Amniotic epithelial cell (primary cell): ENCODE measurements around the gene CPT2.
"Not testable (repeated sequence)": the region's sequence is repeated elsewhere in the genome, so short reads cannot be mapped to it uniquely, and the experiment has no call there.

Experiments used
- DNase-seq: peaks from one replicate; pipeline ENCODE4 v3.0.0-alpha.2; 2010; ENCODE audit warnings: low read depth

Gene CPT2

DNA sequence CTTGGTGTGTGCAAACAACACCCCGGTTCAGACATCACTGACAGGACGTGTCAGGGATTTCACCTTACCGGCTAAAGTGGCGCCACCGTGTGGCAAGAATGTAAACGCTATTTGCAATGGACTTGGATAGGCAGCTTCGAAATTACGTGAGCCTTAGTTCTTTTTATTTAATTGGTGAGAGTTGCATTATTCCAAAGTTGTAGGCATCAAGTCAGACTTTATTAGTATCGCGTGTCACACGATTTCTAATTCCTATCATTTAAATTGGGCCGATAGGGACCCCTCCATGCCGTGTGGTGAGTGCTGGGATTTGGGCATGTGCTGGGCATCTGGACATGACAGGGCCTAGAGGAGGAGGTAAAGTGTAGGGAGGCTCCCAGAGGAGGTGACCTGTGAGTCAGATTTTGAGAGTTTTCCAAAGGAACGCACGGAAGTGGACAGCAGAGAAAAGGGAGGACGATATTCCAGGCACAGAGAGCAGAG lies 14.5 kb upstream of the CPT2 start:
- DNase-seq = peak; percentile 82

DNA sequence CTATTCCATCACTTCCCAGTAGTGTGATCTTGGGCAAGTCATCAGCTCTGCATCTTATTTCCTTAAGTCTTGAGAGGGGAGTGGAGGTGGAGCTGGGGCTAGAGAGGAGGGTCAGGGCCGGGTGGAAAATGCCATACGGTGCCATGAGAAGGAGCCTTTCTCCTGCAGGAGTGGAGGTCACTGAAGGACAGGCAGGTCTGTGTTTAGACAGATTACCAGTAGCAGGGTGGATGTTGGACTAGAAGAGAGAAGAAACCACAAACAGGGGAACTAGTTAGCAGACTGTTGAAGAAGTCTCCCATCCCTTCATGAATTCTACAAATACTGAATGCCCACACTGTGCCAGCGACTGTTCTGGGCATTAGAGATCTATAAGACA lies 13.9 kb upstream of the CPT2 start:
- DNase-seq = no peak

DNA sequence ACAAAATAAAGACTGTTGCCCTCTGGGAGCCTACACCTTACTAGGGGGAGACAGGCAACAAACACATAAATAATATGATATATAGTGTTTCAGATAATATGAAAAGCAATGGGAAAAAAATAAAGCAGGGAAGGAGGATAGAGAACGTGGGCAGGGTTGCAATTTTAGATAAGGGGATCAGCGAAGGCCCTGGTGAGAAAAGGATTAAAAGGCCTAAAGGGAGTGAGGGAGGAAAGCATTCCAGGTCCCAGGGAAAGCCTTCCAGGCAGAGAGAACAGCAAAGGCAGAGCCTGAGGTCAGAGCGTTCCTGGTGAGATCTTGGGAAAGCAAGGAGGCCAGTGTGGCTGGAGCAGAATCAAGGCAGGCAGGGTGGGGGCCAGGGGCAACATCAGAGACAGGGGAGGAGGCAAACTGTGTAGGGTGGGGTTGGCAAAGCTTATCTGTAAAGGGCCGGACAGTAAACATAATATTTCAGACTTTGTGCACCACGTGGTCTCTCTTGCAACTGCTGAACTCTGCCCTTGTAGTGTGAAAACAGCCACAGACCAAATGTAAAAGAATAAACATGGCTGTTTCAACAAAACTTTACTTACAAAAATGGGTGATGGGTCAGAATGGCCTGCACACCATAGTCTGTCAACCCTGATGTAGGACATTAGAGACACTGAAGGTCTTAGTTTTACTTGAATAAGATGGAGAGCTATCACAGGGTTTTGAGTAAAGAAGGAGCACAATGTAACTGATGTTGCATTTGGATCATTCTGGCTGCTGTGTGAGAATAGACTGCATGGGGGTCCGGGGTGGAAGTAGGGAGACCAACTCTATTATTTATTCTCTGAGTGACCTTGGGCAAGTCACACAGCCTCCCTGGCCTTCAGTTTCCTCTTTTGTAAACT lies 13.3 kb upstream of the CPT2 start:
- peak; percentile 99 for DNase-seq

DNA sequence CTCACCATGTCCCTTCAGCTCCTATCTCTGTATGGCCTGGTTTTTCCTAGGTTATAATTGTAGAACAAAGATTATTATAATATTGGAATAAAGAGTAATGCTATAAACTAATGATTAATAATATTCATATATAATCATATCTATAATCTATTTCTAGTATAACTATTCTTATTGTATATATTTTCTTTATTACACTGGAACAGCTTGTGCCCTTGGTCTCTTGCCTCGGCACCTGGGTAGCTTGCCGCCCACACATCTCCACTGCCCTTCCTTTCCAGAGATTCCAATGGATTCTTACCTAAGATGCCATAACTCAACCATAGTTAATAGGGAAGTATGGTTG lies 10.7 kb upstream of the CPT2 start:
- not testable (repeated sequence) for DNase-seq

DNA sequence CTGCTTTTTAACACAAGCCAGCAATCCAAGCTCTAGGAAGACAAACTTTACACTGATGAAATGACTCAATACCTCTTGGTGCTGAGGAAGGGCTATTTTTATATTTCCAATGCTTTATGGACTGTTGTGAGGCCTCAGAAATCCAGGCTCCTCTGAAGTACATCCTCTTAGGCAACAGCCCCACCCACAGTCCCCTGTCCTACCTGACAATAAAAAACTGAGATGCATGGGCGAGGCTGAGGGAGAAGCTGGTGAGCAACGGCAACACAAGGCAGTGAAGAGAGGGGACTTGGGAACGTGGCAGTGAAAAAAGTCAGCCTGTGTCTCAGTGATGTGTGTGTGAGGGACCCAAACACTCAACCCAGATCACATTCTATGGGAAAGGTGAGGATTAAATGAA lies 10.1 kb upstream of the CPT2 start:
- DNase-seq = no peak

DNA sequence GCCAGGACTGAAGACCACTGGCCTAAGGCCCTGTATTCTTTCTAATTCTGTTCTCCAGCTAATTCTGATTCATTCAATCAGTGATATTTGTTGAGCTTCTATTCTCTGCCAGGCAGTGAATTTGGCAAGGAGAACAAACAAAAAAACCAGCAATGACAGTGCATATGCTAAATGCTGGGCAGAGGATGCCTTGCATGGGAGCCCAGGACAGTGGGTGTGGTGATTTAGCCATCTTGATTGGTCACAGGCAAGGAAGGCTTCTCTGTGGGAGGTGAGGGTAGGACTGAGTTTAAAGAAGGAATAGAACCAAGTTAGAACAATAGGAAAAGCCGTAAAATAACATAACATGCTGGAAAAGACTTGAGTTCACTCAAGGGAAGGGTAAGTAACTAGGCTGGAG lies 9.2 kb upstream of the CPT2 start:
- DNase-seq = no peak

DNA sequence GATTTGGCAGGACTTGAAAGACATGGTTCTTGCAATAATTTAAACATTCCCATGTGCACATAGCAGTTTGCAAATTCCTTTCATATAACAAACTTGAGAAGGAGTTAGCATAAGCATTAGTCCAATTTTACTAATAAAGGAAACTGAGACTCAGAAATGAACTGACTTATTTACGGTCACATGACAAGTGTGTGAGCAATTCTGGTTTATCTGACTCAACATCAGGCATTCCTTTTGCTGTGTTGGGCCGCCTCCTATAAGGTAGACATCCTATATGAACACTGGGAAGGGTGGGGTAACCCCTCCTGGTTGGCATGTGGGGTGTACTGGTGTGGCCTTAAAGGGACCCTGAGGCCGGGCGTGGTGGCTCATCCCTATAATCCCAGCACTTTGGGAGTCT lies 8.5 kb upstream of the CPT2 start:
- no peak for DNase-seq

DNA sequence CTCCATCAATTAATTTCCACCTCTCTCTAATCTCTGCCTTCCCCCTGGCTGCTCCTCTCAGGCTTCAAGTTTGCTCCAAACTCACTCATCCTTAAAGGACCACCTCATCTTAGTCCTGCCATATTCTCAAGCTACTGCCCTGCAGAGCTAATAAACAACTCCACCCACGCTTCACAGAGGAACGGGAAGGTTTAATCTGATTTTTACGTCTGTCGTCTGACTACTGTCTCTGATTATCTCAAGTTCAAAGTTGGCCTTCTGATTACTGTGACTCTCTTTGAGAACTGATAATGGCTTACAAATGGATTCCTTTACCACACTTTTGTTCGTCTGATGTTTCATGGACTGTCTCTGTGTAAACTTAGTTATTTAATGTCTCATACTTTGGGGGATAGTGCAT lies 7.6 kb upstream of the CPT2 start:
- DNase-seq = no peak

DNA sequence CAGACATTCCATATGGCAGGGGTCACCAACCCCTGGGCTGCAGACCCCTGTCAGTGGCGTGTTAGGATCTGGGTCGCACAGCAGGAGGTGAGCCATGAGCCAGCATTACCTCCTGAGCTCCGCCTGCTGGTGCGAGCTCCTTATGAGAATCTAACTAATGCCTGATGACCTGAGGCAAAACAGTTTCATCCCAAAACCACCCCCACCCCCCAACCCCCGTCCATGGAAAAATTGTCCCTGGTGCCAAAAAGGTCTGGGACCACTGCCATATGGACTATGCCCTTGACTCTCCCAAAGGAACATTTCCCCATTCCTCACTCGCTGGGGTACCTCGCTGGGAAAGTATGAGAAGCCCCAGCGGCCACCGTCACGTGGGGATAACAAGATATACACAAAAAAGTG lies 6.4 kb upstream of the CPT2 start:
- no peak for DNase-seq

DNA sequence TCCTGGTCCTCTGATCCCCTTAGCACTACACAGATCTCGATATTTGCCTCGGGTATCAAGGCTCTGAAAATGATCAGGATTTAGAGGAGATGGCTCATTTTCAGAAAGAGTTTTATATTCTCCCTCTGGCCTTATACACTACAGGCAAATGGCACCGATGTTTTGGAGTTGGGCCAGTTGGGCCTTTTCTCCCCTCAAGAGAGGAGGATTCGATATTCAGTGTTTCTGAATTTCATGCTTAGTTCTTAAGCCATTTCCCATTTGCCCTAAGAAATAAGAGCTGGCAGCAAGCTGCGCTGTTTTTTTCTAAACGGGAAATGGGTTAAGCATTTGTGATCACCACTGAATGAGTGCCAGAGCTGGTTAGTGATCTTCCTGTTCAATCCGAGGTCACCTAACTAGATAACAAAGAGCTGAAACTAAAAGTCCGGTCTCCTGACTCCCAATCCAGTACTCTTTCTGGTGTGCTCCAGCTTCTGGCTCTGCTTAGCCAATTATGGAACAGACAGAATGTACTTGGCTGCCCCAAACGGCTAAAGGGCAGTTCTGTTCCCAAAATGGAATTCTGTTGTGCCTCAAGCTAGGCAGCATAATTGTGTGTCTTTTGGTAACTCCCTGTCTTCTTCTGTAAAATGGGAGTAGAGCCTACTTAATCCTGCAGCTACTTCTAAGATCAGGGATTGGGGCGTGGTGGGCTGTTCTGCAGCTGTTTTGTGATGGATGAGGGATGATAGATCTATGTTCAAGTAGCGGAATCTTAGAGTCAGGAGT lies 1.2 kb upstream of the CPT2 start:
- no peak for DNase-seq

DNA sequence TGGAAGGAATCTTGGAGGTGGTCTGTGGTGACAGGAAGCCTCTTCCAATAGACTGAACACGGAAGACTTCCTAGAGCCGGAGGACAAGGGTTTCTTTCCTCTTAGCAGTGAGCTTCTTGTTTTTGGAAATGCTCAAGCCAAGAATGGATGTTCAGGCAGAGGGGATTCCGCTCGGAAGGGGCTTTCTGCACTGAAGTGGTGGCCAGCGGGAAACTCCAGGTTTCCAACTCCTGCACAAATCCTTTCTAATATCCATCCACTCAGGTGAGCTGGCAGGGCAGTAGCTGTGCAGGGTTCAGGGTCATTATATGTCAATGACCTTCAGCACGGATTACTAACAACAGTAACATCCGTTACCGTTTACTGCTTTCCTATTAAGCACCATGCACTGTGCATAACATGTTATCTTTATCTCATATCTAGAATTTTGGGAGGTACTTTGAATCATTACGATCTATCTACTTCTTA lies 573 bp upstream of the CPT2 start:
- no peak for DNase-seq

DNA sequence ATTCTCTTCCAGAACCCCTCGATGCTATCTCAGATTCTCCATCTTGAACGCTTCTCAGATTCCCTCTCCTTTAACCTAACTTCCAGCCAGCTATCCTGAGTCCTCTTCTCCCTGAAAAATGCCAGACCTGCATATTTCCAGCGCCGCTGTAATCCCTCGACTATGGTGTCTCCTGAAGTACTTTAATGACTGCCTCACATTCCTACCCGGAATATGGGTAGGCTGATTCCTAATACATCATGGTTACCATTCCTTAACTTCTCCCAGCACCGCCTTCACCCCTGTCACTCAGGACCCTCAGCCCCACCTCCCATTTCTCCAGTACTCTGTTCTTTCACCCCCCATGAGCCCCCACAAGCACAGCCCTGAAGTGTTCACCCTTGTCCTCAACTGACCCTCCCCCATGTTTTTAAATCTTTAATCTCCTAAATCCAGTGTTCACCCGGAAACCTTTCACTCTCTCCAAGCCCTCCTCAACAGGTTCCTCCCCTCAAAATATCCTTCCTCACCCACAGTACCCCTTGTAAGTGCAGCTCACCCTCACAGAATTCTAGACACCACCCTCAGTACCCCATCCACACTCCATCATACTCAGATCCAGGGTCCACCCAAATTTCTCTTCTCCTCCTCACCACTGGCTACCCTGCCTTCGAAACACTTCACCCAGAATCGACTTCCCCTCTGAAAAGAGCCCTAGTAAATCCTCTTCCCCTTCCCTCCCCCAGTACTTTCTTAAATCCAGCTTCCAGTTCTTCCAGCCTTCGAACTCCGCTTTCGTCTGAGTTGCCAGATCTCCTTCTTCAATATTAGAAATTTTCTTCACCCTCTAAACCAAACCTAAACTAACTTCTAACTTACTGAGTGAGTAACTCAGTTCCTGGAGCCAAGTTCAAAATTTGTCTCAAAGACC lies 922 bp downstream of the CPT2 start:
- peak; percentile 49 for DNase-seq

DNA sequence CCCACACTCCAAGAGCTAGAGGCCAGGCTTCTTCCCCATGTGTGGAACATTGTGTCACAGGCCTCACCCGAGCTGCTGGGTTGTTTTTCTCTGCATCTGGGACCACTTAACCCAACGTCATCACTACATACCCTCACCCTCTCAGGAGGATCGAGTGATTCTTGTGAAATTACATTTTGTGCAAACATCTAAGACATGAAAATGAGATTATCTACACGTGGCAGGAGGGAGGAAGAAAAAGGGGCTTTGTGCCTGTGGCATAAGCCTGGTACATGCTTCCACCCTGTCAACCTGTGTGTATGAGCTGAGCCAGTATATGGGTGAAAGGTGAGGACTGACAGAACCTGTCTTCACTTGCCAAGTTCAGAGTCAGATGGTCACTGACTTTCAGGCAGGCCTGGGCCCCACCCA lies 1.6 kb downstream of the CPT2 start:
- peak; percentile 40 for DNase-seq

DNA sequence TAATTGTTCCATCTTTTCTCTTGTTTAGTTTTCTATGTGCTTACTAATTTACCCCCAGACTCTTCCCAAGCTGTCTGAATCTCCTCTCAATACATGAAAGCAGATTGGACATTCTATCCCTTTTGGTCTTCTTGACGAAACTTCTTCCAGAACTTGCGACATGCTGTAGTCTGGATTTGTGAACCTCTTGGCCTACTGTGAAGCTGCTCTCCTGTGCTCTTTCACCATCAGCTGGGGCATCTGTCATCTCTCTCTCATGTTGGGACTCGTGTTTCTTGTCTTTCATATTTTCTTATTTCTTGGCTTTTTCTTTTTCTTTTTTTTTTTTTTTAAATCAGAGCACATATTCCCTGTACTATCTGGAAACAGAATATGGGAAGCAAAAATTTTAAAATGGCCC lies 6.8 kb downstream of the CPT2 start:
- peak; percentile 59 for DNase-seq

DNA sequence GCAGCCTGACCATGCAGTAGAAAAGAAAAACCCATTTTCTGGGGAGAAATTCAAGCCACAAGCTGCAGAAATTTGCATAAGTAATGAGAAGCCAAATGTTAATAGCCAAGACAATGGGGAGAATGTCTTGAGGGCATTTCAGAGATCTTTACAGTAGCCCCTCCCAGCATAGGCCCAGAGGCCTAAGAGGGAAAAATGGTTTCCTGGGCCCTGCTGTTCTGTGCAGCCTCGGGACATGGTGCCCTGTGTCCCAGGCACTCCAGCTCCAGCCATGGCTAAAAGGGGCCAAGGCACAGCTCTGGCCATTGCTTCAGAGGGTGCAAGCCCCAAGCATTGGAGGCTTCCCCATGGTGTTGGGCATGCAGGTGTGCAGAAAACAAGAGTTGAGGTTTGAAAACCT lies 8.9 kb downstream of the CPT2 start:
- DNase-seq = not testable (repeated sequence)

DNA sequence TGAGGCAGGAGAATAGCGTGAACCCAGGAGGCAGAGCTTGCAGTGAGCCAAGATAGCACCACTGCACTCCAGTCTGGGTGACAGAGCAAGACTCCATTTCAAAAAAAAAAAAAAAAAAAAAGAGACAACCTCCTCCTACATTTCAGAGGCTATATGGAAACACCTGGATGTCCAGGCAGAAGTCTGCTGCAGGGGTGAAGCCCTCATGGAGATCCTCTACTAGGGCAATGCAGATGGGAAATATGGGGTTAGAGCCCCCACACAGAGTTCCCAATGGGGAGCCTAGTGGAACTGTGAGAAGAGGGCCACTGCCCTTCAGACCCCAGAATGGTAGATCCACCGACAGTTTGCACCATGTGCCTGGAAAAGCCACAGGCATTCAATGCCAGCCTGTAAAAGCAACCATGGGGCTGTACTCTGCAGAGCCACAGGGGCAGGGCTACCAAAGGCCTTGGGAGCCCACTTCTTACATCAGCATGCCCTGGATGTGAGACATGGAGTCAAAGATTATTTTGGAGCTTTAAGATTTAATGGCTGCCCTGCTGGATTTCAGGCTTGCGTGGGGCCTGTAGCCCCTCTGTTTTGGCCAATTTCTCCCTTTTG lies 9.6 kb downstream of the CPT2 start:
- DNase-seq = not testable (repeated sequence)

DNA sequence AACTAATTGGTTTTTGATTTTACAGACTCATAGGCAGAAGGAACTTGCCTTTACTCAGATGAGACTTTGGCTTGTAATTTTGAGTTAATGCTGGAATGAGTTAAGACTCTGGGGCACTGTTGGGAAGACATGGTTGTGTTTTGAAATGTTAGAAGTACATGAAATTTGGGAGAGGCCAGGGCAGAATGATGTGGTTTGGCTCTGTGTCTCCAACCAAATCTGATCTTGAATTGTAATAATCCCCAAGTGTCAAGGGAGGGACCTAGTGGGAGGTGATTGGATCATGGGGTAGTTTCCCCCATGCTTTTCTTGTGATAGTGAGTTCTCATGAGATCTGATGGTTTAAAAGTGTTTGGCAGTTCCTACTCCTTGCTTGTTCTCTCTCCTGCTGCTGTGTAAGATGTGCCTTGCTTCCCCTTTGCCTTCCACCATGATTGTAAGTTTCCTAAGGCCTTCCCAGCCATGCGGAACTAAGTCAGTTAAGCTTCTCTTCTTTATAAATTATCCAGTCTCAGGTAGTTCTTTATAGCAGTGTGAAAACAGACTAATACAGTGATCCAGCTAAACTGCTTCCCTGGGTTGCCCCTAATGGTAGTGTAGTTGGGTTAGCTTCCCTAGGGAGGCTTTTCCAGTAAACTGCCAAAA lies 10.2 kb downstream of the CPT2 start:
- no peak for DNase-seq

DNA sequence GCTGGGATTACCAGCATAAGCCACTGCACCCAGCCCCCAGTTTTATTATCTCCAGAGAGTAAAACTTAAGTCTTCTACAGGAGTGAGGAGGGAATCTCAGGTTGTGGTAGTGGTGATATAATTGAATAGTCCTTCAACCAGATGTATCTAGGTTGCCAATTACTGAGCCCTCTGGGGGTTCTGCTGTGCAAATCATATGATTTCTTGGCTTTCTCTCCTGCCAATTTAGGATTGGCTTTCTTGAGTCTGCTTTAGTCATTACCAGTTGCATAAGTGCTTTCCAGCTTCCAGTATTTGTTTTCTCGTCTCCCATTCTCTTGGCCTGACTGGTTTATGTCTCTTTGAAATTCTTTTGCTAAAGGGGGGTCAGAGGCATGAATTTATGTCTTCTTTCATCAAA lies 11.1 kb downstream of the CPT2 start:
- no peak for DNase-seq

DNA sequence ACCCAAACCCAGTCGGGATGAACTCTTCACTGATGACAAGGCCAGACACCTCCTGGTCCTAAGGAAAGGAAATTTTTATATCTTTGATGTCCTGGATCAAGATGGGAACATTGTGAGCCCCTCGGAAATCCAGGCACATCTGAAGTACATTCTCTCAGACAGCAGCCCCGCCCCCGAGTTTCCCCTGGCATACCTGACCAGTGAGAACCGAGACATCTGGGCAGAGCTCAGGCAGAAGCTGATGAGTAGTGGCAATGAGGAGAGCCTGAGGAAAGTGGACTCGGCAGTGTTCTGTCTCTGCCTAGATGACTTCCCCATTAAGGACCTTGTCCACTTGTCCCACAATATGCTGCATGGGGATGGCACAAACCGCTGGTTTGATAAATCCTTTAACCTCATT lies 13.7 kb downstream of the CPT2 start:
- DNase-seq = no peak

DNA sequence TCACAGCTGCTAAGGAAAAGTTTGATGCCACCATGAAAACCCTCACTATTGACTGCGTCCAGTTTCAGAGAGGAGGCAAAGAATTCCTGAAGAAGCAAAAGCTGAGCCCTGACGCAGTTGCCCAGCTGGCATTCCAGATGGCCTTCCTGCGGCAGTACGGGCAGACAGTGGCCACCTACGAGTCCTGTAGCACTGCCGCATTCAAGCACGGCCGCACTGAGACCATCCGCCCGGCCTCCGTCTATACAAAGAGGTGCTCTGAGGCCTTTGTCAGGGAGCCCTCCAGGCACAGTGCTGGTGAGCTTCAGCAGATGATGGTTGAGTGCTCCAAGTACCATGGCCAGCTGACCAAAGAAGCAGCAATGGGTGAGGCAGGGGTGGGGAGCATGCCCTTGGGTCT lies 14.3 kb downstream of the CPT2 start:
- DNase-seq = no peak

DNA sequence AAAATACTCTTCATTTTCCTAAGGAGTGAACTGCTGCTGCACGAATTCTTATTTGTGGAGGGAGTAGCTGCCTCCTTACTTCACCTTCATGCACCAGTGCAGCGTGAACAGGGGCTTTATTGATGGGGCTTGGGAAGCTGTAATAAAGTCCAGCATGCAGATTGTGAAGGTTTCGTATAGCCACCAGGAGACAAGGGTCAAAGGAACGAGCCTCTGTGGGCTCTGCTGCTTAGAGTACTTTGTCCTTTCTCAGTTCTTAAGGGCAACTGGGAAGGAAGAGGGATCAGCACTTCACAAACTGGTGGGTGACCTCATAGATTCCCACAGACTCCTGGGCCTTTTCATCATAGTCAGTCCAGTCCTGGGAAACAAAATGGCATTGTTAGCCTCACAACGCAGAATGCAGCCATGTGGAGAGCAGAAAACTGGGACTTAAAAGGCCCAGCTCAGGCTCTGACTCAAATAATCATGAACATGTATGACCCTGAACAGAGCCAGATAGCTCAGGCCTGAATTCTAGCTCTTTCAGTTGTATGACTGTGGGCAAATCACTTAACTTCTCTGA lies 17.8 kb downstream of the CPT2 start:
- DNase-seq = no peak
